Measurements from ENCODE around the gene AIG1.

AIG1 gene

GRCh38 chr6:143169440-143169839 lies 108.8 kb downstream of the AIG1 start:
- no peak for DNase-seq

GRCh38 chr6:143174516-143174915 lies 113.8 kb downstream of the AIG1 start:
- DNase-seq: no peak

- no peak for DNase-seq
Measured at GRCh38 chr6:143174951-143175350, 114.3 kb downstream of the AIG1 start.

- no peak for DNase-seq
Measured at GRCh38 chr6:143176090-143177021, 115.7 kb downstream of the AIG1 start.

- DNase-seq: no peak
Measured at GRCh38 chr6:143177706-143178105, 117.0 kb downstream of the AIG1 start.

- no peak for DNase-seq
Measured at GRCh38 chr6:143179096-143179495, 118.4 kb downstream of the AIG1 start.

GRCh38 chr6:143179901-143180612 lies 119.4 kb downstream of the AIG1 start:
- DNase-seq: no peak

- DNase-seq: no peak
Measured at GRCh38 chr6:143180826-143181225, 120.1 kb downstream of the AIG1 start.

GRCh38 chr6:143183666-143184065 lies 123.0 kb downstream of the AIG1 start:
- no peak for DNase-seq

- DNase-seq: no peak
Measured at GRCh38 chr6:143185288-143185687, 124.6 kb downstream of the AIG1 start.

- DNase-seq: no peak
Measured at GRCh38 chr6:143187238-143187923, 126.7 kb downstream of the AIG1 start.

- no peak for DNase-seq
Measured at GRCh38 chr6:143188292-143188691, 127.6 kb downstream of the AIG1 start.

- DNase-seq: no peak
Measured at GRCh38 chr6:143191361-143191760, 130.7 kb downstream of the AIG1 start.

- DNase-seq: no peak
Measured at GRCh38 chr6:143192766-143193165, 132.1 kb downstream of the AIG1 start.

- DNase-seq: no peak
Measured at GRCh38 chr6:143193571-143194094, 132.9 kb downstream of the AIG1 start.

- DNase-seq: no peak
Measured at GRCh38 chr6:143194095-143194589, 133.5 kb downstream of the AIG1 start.

- no peak for DNase-seq
Measured at GRCh38 chr6:143195349-143195845, 134.7 kb downstream of the AIG1 start.

- no peak for DNase-seq
Measured at GRCh38 chr6:143196525-143197225, 136.0 kb downstream of the AIG1 start.

GRCh38 chr6:143197377-143197776 lies 136.7 kb downstream of the AIG1 start:
- DNase-seq: no peak

- no peak for DNase-seq
Measured at GRCh38 chr6:143198312-143198711, 137.6 kb downstream of the AIG1 start.

- no peak for DNase-seq
Measured at GRCh38 chr6:143199291-143199690, 138.6 kb downstream of the AIG1 start.

GRCh38 chr6:143200167-143200770 lies 139.6 kb downstream of the AIG1 start:
- no peak for DNase-seq
